Measurements from ENCODE around the gene FKBP8.

- TF ChIP-seq, protein P1, sequence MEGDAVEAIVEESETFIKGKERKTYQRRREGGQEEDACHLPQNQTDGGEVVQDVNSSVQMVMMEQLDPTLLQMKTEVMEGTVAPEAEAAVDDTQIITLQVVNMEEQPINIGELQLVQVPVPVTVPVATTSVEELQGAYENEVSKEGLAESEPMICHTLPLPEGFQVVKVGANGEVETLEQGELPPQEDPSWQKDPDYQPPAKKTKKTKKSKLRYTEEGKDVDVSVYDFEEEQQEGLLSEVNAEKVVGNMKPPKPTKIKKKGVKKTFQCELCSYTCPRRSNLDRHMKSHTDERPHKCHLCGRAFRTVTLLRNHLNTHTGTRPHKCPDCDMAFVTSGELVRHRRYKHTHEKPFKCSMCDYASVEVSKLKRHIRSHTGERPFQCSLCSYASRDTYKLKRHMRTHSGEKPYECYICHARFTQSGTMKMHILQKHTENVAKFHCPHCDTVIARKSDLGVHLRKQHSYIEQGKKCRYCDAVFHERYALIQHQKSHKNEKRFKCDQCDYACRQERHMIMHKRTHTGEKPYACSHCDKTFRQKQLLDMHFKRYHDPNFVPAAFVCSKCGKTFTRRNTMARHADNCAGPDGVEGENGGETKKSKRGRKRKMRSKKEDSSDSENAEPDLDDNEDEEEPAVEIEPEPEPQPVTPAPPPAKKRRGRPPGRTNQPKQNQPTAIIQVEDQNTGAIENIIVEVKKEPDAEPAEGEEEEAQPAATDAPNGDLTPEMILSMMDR (IDR thresholded peaks at IDR 0.05; ENCODE audit: low read depth, low read length, missing input control) = no peak
- TF ChIP-seq TAF1 (conservative IDR thresholded peaks at IDR 0.05) = no peak
- TF ChIP-seq, protein P2, sequence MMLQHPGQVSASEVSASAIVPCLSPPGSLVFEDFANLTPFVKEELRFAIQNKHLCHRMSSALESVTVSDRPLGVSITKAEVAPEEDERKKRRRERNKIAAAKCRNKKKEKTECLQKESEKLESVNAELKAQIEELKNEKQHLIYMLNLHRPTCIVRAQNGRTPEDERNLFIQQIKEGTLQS (IDR thresholded peaks at IDR 0.05) = no peak
These were observed 17.1 kb downstream of the FKBP8 start for GRCh38 chr19:18526316-18526715.
